NCI-H146 treated with DMSO at 0.1 percent for 48 hours (cell line): ENCODE results near the gene NAA60.
"Not testable (repeated sequence)": the region's sequence is repeated elsewhere in the genome, so short reads cannot be mapped to it uniquely, and the experiment has no call there.

Experiments
- DNase-seq: peaks from one replicate; lab custom pipeline; 2025; ENCODE audit not compliant: unreplicated experiment; lab: John Stamatoyannopoulos, UW

NAA60 gene

DNA sequence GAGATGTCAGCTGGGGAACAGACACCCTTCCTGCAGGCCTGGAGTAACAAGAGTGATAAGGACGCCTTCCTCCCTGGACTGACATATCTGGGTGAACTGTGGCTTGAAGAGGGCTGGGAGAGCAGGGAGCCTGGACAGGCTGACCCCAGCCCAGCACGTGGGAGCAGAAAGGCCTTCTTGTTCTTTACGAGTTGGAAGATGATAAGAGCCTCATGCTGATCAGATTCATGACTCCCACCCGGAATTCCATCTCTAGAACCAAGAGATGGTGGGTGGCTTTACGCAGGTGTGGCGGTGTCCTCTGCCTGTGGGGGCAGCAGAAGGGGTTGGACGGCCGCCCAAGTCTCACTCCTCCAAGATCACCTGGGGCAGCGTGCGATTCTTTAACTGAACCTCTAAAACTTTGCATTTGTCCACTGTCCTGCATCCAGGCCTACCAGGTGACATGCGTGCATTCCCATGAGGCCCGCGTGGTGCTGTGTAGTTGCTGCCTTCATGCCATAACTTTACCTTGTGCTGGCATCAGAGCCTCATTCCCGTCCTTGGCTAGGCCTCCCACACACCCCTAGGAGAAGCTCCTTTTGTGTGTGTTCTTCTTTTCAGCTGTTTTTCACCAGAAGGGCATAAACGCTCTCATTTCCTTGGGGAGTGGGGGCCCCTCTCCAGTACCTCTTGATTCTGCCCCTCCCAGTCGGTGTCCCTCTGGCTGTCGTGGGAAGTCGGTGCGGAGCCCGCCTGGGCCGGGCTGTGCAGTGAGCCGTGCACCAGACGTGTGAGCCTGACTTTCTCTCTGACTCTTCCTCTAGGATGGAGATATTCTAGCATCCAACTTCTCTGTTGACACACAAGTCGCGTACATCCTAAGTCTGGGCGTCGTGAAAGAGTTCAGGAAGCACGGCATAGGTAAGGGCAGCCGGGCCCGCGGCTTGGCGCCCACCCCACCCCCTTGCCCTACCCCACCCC is 38.5 kb downstream of the NAA60 start:
- DNase-seq: no peak

DNA sequence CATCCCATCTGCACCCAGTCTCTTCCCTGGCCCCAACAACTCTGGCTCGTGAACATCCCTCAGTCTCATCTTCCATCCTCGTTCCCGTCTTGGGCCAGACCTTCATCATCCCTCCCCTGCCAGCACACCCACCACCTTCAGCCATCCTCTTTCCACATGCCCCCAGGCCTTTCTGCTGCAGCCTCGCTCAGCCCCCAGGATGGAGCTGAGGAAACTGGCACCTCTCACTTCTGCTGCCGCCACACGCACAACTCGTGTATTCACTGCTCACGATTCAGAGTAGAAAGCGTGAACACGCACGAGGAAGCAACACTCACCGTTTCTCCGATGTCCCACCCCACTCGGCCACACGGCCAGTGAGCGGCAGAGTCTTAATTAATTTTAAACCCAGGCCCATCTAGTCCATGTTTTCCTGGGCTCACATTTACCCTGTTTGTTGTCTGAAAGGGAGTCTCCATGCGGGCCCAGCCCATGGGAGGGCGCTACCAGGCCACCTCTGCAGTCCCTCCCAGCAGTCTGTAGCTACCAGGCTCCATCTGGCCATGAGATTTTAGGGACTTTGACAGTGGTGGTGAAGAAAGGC is 39.3 kb downstream of the NAA60 start:
- no peak for DNase-seq

DNA sequence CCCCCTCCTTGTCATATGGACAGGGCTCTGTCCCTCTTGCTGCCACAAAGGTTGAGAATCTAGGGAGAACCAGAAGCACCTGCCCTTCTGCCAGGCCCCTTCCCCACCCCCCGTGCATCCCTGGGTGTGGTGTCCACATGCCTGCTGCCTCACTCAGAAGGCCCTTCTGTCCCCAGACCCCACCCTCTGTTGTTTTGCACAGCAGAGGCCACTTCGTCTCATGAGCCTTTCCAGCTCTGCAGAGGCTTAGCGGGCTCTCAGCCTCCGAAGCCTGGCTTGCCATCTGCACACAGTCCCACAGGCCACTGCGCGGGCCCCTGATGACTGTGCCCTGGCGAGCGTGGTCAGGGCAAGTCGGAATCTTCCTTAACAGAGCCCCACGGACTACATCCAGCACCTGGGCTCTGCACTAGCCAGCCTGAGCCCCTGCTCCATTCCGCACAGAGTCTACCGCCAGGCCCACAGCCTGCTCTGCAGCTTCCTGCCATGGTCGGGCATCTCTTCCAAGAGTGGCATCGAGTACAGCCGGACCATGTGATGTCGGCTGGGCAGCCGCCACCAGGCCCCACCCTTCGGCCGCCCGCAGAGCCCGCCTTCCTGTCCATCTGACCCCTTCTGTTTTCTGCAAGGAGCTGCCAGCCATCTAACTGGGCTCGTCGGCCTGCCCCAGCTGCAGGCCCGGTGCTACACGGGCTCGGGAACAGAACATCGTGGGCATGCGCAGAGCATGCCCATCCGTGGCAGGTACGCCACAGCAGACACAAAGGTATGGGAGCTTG is 41.0 kb downstream of the NAA60 start:
- DNase-seq: no peak

DNA sequence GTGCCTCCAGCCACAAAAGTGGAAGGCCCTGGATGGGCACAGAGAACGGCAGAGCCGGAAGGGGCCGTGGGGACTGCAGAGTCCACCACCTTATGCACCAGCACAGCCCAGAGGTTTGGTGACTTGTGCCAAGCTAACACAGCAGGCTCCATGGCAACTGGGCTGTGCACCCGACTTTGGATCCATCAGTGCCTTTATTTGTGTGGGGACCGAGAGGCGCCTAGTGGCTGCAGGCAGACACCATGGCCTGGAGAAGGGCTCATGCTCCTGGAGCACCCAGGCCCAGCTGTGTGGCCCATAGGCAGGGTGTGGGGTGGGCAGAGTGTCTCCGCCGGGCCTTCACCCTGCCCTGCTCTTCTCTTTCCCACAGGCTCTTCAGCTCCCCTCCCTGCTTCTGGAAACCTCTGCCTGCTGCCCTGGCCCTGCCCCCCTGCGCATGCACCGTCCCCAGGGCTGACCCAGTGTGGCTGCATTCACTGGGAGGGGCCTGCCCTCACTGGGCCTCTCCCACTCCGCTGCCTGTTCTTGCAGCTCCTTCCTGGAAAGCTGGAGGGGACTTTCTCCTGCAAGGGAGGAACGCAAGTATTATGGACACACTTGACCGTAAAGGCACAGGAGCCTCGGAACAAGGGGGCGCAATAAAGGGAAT is 41.7 kb downstream of the NAA60 start:
- no peak for DNase-seq

DNA sequence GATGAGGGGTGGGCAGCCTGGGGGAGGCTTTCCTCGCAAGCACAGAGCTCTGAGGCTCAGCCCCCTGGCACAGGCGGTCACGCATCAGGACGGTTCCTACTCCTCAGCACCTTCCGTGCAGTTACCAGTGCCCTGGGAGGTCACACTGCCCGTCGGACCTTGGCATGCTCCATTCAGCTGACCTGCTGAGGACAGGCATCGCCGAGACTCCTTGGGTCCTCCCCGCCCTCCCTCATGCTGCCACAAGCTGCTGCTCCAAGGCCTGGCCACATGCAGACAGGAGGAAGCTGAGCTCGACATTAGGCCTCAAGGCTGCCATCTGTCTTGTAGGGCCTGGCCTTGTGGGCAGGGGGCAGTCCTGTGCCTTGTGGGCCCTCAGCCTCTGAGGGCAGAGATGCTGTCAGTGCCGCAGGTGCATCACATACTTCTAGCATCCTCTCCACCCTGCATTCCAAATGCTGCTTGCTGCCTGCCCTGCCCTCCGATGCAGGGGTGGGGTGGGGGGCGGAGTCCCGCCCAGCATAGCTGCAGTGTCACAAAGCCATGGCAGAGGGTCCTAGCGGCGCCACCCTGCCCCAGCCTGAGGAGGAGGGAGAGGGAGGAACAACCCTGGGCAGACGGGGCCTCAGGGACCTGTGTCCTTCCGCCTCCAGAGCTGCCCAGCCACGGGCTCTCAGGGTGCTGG is 42.5 kb downstream of the NAA60 start:
- no peak for DNase-seq

DNA sequence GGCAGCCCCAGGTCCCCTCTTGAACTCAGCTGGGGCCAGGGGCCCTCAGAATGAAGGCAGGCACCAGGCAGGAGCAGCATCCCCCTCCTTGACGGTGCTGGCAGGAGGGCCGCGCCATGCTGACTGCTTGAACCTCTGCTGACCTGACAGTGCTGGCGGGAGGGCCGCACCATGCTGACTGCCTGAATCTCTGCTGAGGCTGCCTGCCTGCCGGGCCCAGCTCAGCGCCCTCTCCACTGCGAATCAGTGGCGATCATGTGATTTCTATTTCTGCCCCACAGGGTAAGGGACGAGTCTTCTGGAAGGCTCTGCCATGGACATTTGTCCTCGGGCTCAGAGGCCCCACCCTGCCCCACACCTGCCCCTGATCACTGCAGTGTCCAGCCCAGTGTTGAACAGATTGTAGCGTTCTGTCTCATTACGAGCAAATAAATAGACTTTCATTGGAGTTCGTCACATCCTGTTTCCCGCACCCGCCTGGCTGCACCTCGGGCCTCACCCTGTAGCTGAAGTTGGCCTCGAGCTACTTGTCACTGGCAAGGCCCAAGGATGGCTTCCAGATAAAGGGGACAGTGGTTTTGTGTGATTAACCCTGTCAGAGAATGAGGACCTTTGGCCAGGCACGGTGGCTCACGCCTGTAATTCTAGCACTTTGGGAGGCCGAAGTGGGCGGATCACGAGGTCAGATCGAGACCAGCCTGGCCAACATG is 43.2 kb downstream of the NAA60 start:
- no peak for DNase-seq

DNA sequence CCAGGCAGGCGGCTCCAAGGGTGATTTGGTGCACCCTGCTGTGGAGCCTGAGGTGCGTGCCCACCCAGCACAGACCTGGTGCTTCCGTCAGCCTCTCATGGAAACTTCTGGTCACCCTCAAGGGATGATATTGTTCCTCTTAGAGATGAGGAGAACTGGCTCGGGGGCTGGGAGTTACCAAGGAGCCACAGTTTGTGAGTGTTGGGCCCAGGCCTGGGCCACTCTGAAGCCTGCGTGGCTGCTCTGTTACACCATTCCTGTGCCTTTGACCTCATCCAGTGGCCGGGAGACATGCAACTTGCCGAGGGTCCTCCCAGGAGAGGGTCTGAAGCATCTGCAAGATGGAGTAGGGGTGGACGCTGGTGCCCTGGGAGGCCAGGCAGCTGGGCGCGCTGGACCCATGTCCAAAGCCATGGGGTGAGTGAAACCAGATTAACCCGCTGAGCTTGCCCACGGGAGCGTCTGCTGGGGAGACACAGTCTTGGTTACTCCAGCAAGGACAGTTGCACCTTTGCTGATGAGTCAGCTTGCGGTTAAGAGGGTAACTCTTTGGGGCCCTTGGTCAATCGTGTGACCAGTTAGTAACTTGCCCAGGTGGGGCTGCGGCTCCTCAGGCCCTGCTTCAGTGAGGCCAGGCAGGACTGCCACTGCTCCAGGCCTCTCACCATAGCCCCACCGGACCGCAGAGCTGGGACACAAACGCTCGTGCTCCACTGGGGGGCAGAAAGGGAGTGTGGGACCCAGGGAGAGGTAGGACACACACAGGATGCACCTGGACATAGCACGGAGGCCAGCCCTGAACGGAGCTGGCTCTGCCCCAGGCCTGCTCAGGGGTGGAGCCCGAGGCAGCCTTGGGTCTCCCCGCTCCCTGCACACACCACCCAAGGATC is 44.3 kb downstream of the NAA60 start:
- DNase-seq: no peak

DNA sequence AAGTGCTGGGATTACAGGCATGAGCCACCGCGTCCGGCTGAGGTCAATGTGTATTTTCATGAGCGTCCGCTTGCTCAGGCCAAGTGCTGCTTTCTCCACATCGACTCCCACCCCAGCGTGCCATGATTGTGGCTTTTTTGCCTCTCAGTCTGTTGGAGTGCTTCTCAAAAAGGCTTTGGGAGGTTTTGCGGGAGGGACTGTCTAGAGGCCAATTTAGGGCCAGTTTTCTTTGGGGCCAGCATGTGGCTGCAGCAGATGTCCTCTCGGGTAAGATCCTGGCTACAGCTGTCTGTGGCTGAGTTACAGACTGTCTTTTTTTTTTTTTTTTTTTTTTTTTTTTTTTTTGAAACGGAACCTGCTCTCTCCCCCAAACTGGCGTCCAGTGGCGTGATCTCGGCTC is 45.3 kb downstream of the NAA60 start:
- DNase-seq: no peak

DNA sequence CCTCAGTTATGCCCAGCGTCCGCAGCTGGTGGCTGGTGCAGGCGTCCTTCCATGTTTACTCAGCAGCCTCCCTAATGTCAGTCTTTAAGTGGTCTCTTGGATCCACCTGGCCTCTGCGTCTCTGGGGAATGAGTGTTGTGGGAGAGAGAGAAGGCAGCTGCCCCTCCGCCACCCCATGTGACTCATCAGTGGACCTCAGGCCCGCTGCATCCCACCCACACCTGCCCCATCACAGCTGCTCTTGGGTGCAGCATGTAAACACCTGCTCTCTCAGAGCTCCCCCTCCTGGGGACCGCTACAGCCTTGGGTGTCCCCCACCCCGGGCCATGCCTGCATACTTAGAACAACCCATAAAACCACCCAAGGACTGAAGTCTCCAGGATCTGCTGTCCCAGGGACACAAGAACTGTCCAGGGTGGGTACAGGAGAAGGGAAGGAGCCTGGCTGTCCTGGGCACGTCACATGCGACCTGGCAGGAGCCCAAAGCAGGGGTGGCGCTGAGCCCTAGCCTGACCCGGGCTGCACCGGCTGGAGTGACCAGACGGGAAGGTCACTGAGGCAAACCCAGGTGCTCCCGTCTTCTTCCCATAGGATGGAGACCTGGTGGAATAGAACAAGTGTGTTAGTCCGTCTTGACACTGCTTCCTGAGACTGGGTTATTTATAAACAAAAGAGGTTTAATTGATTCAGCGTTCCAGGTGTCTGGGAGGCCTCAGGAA is 47.6 kb downstream of the NAA60 start:
- DNase-seq: peak; percentile 65

DNA sequence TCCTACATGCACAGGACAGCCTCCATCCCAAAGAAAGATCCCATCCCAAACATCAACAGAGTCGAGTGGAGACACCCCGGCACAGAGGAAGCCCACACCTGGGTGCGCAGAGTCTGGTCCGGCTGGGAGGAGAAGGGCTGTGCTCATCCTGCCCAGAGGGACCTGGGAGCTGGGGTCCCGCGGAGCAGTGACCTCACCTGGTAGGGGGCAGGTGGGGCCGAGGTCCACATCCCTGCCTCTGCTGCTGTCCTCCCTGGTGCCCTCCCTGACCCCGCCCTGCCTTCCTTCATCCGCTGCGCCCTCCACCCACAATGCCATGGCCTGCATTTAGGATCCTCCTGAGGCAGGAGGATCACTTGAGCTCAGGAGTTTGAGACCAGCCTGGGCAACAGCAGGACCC is 48.9 kb downstream of the NAA60 start:
- DNase-seq: no peak

DNA sequence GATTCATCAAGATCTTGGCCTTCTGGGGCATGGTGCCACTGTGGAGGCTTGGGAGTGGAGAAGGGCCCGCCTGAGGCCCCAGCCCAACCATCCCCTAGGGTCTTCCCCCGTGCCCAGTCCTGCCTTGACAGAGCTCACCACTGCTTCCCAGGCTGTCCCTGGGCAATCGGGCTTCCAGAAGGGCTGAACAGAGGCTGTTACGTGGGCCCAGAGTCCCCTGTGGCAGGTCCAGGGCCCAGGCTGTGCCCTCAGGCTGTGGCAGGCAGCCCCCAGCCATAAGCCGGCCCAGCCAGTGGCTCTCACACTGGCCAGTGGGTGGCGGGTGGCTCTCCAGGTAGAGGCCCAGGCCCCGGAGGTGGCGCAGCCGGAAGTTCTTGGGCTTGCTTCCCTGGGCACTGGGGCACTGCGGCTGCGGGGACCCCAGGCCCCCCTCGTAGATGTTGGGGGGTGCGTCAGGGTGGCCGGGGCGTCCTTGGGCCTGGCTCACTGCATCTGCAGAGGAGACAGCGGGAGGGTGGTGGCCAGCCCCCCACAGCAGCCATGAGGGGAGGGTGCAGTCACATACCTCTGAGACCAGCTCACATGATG is 51.0 kb downstream of the NAA60 start:
- DNase-seq: no peak

DNA sequence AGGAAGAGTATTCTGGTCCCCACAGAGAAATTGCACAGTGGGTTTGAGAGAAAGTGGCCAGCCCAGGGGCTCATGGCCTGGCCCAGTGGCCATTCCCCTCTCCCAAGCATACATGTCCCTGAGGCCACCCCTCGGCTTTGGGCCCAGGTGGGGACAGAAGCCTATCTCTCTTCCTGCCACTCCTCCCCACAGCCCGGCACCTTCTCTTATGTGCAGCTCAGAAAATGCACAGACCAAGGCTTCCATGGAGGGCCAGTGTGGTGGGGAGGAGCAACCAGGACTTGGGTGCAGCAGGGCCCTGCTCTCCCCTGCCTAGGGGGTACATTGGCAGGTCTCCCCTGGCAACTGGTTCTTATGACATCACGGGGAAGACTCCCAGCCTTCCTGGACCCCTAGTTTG is 51.7 kb downstream of the NAA60 start, which contains the start of gene C16orf90:
C16orf90 (minus strand) TSS at position 314 of the 400 bp plus-strand sequence; CDS start at position 246, 68 bp downstream.
- DNase-seq: no peak

DNA sequence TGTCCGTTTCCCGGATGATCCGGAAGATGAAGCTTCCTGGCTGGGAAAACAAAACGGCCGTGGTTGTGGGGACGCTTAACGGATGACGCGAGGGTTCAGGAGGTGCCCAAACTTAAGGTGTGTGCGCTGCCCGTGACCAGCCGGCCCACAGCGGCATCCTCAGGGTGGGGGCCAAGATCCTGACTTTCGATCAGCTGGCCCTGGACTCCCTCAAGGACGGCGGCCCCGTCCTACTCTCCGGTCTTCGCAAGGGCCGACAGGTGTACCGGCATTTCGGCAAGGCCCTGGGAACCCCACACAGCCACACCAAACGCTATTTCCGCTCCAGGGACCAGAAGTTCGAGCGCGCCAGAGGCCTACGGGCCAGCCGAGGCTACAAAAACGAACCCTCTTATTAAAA is 52.9 kb downstream of the NAA60 start:
- no peak for DNase-seq

DNA sequence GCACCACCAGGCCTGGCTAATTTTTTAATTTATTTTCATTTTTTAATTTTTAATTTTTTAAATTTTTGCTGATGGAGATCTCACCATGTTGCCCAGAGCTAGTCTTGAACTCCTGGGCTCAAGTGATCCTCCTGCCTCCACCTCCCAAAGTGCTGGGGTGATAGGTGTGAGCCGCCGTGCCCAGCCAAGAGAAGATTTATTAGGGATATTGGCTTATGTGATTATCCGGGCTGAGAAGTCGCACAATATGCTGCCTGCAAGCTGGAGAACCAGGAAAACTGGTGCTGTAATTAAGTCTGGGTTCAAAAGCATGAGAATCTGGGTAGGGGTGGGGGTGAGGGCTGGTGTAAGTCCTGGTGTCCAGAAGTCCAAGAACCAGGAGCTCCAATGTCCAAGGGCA is 54.3 kb downstream of the NAA60 start:
- no peak for DNase-seq

DNA sequence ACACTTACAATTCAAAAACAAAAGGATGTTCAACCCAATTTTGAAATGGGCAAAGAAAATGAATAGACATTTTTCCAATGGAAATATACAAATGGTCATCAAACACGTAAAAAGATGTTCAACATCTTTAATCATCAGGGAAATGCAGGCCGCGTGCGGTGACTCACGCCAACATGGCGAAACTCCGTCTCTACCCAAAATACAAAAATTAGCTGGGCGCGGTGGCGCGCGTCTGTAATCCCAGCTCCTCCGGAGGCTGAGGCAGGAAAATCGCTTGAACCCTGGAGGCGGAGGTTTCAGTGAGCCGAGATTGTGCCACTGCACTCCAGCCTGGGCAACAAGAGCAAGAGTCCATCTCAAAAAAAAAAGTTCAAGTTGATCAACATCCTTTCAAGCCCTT is 55.5 kb downstream of the NAA60 start:
- no peak for DNase-seq

DNA sequence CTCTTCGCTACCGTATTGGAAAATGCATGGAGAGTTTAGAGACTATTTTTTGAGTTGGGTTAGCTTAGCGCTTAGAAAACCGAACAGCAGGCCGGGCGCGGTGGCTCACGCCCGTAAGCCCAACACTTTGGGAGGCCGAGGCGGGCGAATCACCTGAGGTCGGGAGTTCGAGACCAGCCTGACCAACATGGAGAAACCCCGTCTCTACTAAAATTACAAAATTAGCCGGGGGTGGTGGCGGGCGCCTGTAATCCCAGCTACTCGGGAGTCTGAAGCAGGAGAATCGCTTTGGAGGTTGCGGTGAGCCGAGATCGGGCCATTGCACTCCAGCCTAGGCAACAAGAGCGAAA is 57.9 kb downstream of the NAA60 start:
- DNase-seq: not testable (repeated sequence)

DNA sequence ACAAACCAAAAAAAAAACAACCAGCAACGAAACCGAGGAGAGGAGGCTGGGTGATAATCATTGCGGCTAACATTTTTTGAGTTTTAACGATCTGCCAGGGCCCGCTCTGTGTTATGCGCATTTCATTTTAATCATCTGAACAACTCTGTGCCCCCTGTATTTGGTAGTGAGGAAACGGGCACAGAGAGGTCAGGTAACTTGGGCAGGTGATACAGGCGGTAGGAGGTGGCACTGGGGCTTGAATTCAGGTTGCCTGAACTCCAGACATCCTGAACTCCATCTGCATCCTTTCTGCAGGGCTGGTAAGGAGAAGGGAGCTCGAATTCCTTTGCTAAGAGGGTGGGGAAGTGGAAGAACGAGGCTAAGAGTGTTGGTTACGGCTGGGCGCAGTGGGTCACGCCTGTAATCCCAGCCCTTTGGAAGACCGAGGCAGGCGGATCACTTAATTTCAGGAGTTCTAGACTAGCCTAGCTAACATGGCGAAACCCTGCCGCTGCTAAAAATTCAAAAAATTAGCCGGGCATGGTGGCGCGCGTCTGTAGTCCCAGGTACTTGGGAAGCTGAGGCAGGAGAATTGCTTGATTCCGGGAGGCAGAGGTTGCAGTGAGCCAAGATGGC is 58.4 kb downstream of the NAA60 start:
- DNase-seq: no peak

DNA sequence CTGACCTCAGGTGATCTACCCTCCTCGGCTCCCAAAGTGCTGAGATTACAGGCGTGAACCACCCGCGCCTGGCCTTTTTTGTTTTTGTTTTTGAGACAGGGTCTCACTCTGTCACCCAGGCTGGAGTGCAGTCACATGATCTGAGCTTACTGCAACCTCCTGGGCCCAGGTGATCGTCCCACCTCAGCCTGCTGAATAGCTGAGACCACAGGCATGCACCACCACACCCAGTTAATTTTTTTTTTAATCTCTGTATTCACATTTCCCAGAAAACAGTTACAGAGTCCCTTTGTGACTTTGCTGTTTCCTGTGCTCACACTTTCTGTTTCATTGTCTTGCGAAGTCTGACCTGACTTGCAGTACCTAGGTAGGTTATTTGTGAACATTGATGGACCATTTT is 60.0 kb downstream of the NAA60 start:
- no peak for DNase-seq
